ENCODE results near the gene CAD.
A peak's percentile ranks its signal among the peaks of the same experiment; 100 is the strongest.
"Not testable (repeated sequence)": the region's sequence is repeated elsewhere in the genome, so short reads cannot be mapped to it uniquely, and the experiment has no call there.

Gene CAD

DNA sequence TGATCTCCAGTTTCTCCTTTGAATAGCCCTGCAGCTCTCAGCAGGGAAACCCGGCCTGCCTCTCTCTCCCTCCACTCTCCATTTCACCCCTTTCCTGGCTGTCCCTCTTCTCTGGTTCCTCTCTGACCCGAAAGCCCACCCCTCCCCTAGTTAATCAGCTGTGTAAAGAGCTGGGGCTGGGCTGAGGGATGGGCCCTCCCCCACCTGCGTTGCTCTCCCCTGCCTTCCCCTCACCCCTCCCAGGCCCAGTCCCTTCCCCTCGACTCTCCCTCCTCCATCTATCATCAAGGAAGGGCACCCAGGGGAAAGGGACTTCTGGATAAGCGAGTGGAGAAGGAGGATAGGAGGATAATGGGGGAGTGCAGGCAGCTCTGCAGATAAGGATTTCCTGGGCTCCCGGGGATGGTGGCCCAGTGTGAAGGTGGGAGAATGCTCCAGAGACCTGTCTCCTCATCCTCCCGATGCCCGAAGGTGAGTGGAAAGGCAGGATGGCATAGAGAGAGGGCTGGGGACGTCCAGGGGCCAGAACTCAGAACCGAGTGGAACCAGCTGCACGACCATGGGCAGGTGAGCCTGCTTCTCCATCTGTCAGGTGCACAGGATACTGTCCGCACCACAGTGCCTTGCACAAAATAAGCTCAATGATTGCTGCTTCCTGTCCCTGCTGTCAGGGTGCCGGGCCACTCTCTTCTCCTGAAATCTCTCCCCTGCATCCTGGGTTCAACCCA lies 33.6 kb downstream of the CAD start:
- DNase-seq (ENCODE audit: insufficient read length, low spot score) (no peak), FAIRE-seq (no peak)

DNA sequence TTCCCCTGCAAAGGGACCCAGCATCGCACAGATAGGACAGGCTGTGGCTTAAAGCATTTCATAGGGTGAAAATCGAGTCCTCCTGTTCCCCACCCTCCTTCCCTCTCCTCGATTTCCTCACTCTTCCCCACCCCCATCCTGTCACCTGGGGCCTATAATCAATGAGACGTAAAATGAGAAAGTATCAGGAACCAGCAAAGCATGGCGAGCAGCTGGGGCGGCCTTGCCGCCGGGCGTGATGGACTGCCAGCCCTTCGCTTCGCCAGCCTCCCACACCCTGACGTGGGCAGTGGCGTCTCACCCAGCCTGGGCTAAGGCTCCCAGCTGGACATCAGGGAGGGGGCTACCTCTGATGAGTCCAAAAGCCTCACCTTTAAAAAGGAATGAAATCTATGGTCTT lies 34.6 kb downstream of the CAD start:
- FAIRE-seq (no peak), DNase-seq (ENCODE audit: insufficient read length, low spot score) (no peak)

- no peak for DNase-seq (ENCODE audit: insufficient read length, low spot score)
- no peak for FAIRE-seq
These were observed 38.0 kb downstream of the CAD start for GRCh38 chr2:27255187-27255586.

GRCh38 chr2:27255660-27256059 lies 38.5 kb downstream of the CAD start:
- FAIRE-seq, result no peak
- DNase-seq (ENCODE audit: insufficient read length, low spot score), result no peak

DNA sequence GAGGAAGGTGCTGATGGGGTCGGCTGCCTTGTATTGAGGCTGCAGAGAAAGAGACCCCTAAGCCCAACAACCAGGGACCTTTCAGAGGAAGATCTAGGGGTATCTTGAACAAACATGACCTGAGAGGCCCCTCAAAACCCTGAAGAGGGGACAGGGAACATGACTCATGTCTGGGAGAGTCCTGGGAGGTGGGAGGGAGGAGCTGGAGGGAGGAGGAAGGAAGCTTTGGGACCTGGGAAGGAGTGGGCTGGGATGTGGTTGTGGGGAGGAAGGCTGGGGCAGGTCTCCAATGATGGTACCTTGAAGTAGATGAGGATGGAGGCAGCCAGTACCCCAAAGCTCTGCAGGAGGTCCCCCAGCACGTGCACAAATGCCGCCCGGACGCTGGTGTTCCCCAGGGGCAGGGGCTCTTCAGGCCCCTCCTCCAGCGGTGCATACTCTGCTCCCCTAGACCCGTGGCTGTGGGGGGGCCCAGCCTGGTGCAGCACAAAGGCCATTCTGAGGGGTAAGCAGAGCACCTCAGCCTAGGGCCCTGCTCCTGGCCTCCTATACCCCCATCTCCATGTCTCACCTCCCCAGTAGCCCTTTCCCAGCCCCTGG lies 39.8 kb downstream of the CAD start:
- FAIRE-seq, result no peak

GRCh38 chr2:27258051-27258450 lies 40.9 kb downstream of the CAD start:
- no peak for FAIRE-seq
- DNase-seq (ENCODE audit: insufficient read length, low spot score), result no peak

More for the DNA sequence above, 39.8 kb downstream of the CAD start:
- no peak for DNase-seq (ENCODE audit: insufficient read length, low spot score)

- FAIRE-seq, result no peak
- no peak for DNase-seq (ENCODE audit: insufficient read length, low spot score)
These were observed 44.2 kb downstream of the CAD start for GRCh38 chr2:27261241-27261925.

- no peak for FAIRE-seq
These were observed 44.7 kb downstream of the CAD start for GRCh38 chr2:27261926-27262298.

GRCh38 chr2:27262379-27263286 lies 45.5 kb downstream of the CAD start, which contains the start of gene SLC30A3:
TSS of gene SLC30A3 (minus strand) at chr2:27263047. CDS start at chr2:27262906, 141 bp downstream.
- no peak for FAIRE-seq
- peak; percentile 93 for DNase-seq (ENCODE audit: insufficient read length, low spot score)

More at GRCh38 chr2:27261926-27262298, 44.7 kb downstream of the CAD start:
- DNase-seq (ENCODE audit: insufficient read length, low spot score), result no peak

DNA sequence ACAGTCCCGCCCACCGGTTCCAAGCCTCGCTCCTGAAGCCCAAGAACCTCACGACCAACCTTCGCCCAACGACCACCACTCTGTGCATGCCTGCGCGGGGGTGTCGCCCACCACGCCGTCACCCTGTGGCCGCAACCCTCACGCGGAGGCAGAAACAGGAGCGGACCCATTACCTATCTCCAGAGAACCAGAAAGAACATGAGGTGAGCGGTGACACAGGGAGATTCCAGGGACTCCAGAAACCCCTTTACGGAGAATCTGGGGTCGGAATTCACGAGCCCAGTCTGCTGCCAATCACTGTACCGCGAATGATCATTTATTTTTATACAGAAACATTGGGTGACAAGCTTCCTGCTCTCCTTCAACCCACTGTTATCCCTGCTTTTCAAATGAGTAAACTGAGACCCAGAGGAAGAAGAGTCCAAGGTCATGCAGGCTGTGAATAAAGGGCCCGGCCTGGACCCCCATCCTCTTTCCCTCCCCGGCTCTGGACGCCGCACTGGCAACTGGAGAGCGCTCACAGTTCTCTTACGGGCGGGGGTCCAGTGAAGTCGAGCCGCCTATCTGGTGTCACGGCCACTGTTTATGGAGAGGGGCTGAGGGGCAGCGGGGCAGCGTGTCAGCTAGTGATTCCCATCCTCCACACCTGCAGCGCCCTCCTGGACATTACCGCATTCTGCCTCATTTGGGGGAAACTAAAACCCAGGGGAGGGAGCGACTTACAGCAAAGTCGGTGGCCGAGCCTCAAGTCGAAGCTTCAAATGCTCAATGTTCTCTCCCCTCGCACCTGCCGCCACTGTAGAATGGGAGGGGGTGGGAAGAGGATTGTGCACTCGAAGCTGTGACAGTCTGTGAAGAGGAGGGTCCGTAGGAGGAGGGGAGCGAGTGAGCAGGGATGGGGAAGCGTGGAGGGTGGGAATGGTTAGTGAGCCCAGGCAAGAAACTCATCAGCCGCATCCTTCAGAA lies 46.4 kb downstream of the CAD start:
- no peak for FAIRE-seq
- no peak for DNase-seq (ENCODE audit: insufficient read length, low spot score)

GRCh38 chr2:27264253-27264752 lies 47.1 kb downstream of the CAD start:
- DNase-seq (ENCODE audit: insufficient read length, low spot score), result no peak
- FAIRE-seq, result no peak

DNA sequence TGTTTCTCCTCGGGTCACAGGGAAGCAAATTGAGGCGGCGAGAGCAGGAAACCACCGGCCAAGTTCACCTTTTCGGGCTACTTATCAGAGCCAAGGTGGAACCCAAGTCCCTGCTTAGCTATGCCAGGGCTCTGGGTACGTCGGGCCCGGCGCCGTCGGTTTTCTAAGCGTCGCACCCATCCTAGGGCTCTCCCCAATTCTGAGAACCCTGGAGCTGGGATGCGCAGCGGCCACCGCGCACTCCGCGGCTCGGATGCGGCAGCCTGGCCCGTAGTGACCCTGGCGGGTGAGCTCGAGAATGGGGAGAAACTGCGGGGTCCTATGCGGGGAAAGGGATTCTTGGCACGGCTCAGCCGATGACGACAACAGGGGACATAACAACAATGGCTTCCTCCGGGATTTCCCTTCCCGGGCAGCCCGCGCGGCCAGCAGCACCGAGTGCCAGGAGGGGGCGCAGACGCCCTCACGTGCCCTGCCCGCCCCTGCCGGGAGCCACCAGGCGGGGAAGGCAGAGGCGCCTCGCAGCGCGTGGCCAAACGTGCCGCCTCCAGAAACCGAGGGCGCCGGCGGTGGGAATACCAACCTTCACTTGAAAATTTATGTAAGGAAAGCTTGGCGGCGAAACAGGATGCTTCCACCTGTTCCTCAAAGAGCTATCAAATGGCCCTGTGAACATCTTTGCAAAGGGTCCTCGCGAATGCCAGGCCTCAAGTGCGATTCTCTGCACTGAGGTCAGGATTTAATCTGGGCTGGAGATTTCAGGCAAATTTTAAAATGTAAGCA lies 47.8 kb downstream of the CAD start:
- DNase-seq (ENCODE audit: insufficient read length, low spot score) (peak; percentile 71), FAIRE-seq (no peak)

DNA sequence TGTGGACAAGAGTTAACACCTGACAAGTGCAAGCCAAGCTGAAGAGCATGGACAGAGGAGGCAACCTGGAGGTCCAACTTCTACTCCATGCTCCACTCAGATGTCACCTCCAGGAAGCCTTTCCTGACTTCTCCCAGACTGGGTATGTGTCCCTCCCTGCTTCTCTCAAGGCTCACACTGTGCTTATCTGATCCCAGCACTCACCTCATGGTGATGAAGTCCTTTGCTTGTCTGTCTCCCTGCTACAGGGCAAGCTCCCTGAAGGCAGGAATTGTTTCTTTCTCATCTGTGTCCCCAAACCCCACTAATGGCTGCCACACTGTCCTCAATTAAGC lies 48.3 kb downstream of the CAD start:
- no peak for DNase-seq (ENCODE audit: insufficient read length, low spot score)
- no peak for FAIRE-seq

DNA sequence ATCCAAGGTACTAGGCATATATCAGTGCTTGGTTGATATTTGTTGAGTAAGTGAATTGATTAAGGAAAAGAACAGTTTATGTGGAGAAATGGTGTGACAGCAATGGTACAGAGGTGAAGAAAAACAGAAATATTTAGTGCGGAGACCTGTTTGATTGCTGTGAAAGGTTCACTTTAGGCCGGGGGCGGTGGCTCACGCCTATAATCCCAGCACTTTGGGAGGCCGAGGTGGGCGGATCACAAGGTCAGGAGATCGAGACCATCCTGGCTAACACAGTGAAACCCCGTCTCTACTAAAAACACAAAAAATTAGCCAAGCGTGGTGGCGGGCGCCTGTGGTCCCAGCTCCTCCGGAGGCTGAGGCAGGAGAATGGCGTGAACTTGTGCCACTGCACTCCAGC lies 51.1 kb downstream of the CAD start:
- FAIRE-seq; DNase-seq (ENCODE audit: insufficient read length, low spot score): not testable (repeated sequence)

DNA sequence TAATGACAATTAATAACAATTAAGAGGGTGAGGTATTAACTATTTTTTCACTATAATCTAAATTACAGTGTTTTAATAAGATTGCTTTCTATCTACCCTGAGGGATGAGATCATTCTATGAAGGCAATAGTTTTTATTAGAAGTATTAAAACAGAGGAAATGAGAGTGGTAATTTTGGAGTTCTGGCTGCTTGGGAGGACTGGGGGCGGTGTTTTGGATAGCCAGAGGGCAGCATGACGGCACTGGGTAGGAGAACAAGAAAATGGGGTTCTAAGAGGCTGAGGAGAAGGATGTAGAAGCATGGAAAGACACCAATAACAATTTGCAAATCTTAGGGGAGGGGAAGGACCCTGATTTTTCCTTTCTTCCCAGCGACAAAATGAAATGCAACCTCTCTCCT lies 53.0 kb downstream of the CAD start:
- DNase-seq (ENCODE audit: insufficient read length, low spot score) (no peak), FAIRE-seq (no peak)

DNA sequence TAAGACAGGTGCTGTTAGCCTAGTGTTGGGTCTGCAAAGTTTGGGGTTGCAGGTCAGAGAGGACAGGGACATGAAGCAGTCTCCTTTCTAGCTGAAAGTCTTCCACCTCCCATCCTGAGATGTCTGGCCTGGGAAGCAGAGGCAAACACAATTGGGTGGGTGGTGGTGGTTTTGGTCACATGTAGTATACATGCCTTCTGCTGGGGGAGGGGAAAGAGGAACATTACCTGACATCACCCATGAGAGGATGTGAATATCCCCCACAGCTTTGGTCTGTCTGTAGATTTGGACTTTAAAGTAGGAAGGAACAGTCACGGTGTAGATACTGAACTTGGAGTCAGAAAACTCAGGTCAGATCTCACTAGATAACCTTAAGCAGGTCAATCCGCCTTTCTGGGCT lies 53.5 kb downstream of the CAD start:
- DNase-seq (ENCODE audit: insufficient read length, low spot score) (no peak), FAIRE-seq (no peak)

GRCh38 chr2:27271631-27272340 lies 54.6 kb downstream of the CAD start:
- FAIRE-seq (no peak), DNase-seq (ENCODE audit: insufficient read length, low spot score) (no peak)
